A549 (cell line): ENCODE data around the gene PTPRN2.

Experiments
- BHLHE40 ChIP-seq: IDR thresholded peaks from 2 replicates; pipeline ENCODE4 v1.6.1; 2012; ENCODE audit warnings: low read depth, low read length, inconsistent platforms
- CEBPB ChIP-seq, 2 experiments: fragments of >200 bp in 1 of 2; sonication (Bioruptor Twin) in 1 of 2; formaldehyde crosslinking in 1 of 2; IDR thresholded peaks; 2 replicates each; pipeline ENCODE4 v1.6.1; 2012 to 2016
- CTCF ChIP-seq: fragments of >200 bp; sonication (Bioruptor Twin); formaldehyde crosslinking; IDR thresholded peaks from 3 replicates; pipeline ENCODE4 v1.5.1; 2016
- HOXB13 ChIP-seq: fragments of 250-450 bp; sonication (Bioruptor Pico); IDR thresholded peaks from 2 replicates; pipeline ENCODE4 v1.5.0; 2020; ENCODE audit warnings: low read depth, mild to moderate bottlenecking, moderate library complexity
- MAX ChIP-seq: IDR thresholded peaks from 2 replicates; pipeline ENCODE4 v1.6.1; 2012
- MAZ ChIP-seq: fragments of 150-350 bp; IDR thresholded peaks from 2 replicates; pipeline ENCODE4 v1.6.1; 2014; ENCODE audit warnings: antibody characterized with exemption, low read depth, low read length, borderline replicate concordance
- POLR2A ChIP-seq: IDR thresholded peaks from 2 replicates; pipeline ENCODE4 v1.6.1; 2012; ENCODE audit warnings: mild to moderate bottlenecking, low read length
- REST ChIP-seq: fragments of 200-600 bp; sonication (generic); IDR thresholded peaks from 2 replicates; pipeline ENCODE4 v1.6.1; 2016; ENCODE audit warnings: antibody characterized with exemption, mild to moderate bottlenecking, moderate library complexity
- RFX5 ChIP-seq: fragments of 450-650 bp; IDR thresholded peaks from 2 replicates; pipeline ENCODE4 v1.7.1; 2014; ENCODE audit warnings: antibody characterized with exemption, mild to moderate bottlenecking, moderate library complexity
- SMC3 ChIP-seq: fragments of >200 bp; sonication (Bioruptor Twin); formaldehyde crosslinking; IDR thresholded peaks from 3 replicates; pipeline ENCODE4 v1.6.1; 2018; ENCODE audit warnings: inconsistent platforms

- TF ChIP-seq REST = no peak
- no peak for TF ChIP-seq CTCF
- no peak for TF ChIP-seq SMC3
- no peak for TF ChIP-seq CEBPB (IDR thresholded peaks at IDR 0.05)
- TF ChIP-seq MAZ = no peak
- TF ChIP-seq POLR2A = no peak
- no peak for TF ChIP-seq HOXB13 (CRISPR knock-in tag)
- no peak for TF ChIP-seq RFX5
- TF ChIP-seq BHLHE40 = no peak
- TF ChIP-seq MAX = no peak
Observed at GRCh38 chr7:158321936-158322615, 265.5 kb downstream of the PTPRN2 start.
